Keratinocyte (primary cell): ENCODE results near the gene LMTK2. TPM values are rescaled to one million over a fixed set of nuclear protein-coding genes. Genes with fewer than 3 reads are reported as not detected.

Source experiments
- DNase-seq: peaks from one replicate; pipeline ENCODE4 v3.0.0-alpha.2; 2011; ENCODE audit warnings: low read depth, missing footprints, low spot score
- FAIRE-seq: peaks from 2 replicates; lab custom pipeline; 2011; peaks lifted over from hg19 to GRCh38; lab: Jason Lieb, UNC
- H2AFZ ChIP-seq: 2 replicates; pipeline ENCODE4 v1.6.0; 2012; ENCODE audit warnings: low read length, control low read depth, inconsistent platforms; ENCODE audit not compliant: control insufficient read depth
- H3K27ac ChIP-seq: 2 replicates; pipeline ENCODE4 v1.5.1; 2011; ENCODE audit warnings: low read length; ENCODE audit not compliant: control insufficient read depth, insufficient read depth
- H3K27me3 ChIP-seq: 3 replicates; pipeline ENCODE4 v1.6.0; 2011; ENCODE audit warnings: low read length; ENCODE audit not compliant: control insufficient read depth, insufficient read depth; ENCODE audit errors: extremely low read depth
- H3K36me3 ChIP-seq, 2 experiments: 2 replicates in 1 of 2; 3 replicates in 1 of 2; pipeline ENCODE4 v1.5.1; 2011; ENCODE audit warnings: low read length in 2 of 2, mild to moderate bottlenecking in 1 of 2; ENCODE audit not compliant: control insufficient read depth in 2 of 2, insufficient read depth in 2 of 2; ENCODE audit errors: extremely low read depth in 1 of 2
- H3K4me1 ChIP-seq: 3 replicates; pipeline ENCODE4 v1.5.1; 2011; ENCODE audit warnings: low read length; ENCODE audit not compliant: control insufficient read depth, insufficient read depth; ENCODE audit errors: extremely low read depth
- H3K4me2 ChIP-seq: 3 replicates; pipeline ENCODE4 v1.6.0; 2011; ENCODE audit warnings: low read depth, low read length; ENCODE audit not compliant: control insufficient read depth, insufficient read depth; ENCODE audit errors: extremely low read depth
- H3K4me3 ChIP-seq, 3 experiments: fragments of 200-600 bp in 1 of 3; sonication (generic) in 1 of 3; 2 replicates in 2 of 3; 3 replicates in 1 of 3; pipeline ENCODE4 v1.5.1; 2011 to 2016; ENCODE audit warnings: low read length in 3 of 3, mild to moderate bottlenecking in 3 of 3, control low read depth in 2 of 3, inconsistent platforms in 1 of 3, low read depth in 1 of 3, mixed read lengths in 1 of 3, mixed run types in 1 of 3, moderate library complexity in 1 of 3; ENCODE audit not compliant: control insufficient read depth in 2 of 3, insufficient read depth in 2 of 3; ENCODE audit errors: extremely low read depth in 1 of 3
- H3K79me2 ChIP-seq: 2 replicates; pipeline ENCODE4 v1.6.0; 2012; ENCODE audit warnings: low read length; ENCODE audit not compliant: control insufficient read depth, insufficient read depth
- H3K9ac ChIP-seq: 3 replicates; pipeline ENCODE4 v1.6.0; 2011; ENCODE audit warnings: low read length; ENCODE audit not compliant: control insufficient read depth, insufficient read depth; ENCODE audit errors: extremely low read depth
- H3K9me1 ChIP-seq: 3 replicates; pipeline ENCODE4 v1.6.0; 2011; ENCODE audit warnings: low read length; ENCODE audit not compliant: control insufficient read depth, insufficient read depth; ENCODE audit errors: extremely low read depth
- H3K9me3 ChIP-seq: 2 replicates; pipeline ENCODE4 v1.5.1; 2012; ENCODE audit warnings: low read depth, low read length; ENCODE audit not compliant: control insufficient read depth
- H4K20me1 ChIP-seq: 3 replicates; pipeline ENCODE4 v1.6.0; 2011; ENCODE audit warnings: low read length; ENCODE audit not compliant: control insufficient read depth, insufficient read depth; ENCODE audit errors: extremely low read depth
- EZH2 ChIP-seq: IDR thresholded peaks from one replicate; pipeline ENCODE4 v1.6.1; 2012; ENCODE audit warnings: inconsistent platforms, mild to moderate bottlenecking, low read length, moderate library complexity
- dilution Hi-C: fragments of 300-500 bp; cut with MboI; formaldehyde crosslinking; loops from one replicate; pipeline ENCODE4 v1.7.0; 2020; ENCODE audit warnings: low sequenced_read_pairs; ENCODE audit not compliant: extremely low pct_ligation_motif_present
- polyA plus RNA-seq, 5 experiments: library from polyadenylated mRNA; depleted of rRNA in 3 of 5; stranded (reverse) in 3 of 5; stranded (forward) in 1 of 5; unstranded in 1 of 5; fragments of >200 nt; gene quantifications; 1 replicate in 1 of 5; 2 replicates in 3 of 5; 3 replicates in 1 of 5; pipeline versions ENCODE4 v1.2.1 to v1.2.3, GENCODE V29; 2011 to 2012; ENCODE audit warnings: missing spikeins in 2 of 5, low read depth in 1 of 5, low replicate concordance in 1 of 5
- TF ChIP-seq, protein P1 (sequence below), 3 experiments: IDR thresholded peaks in 1 of 3; conservative IDR thresholded peaks in 1 of 3; optimal IDR thresholded peaks in 1 of 3; 2 replicates in 2 of 3; 3 replicates in 1 of 3; pipeline versions ENCODE3 to v1.5.1; 2011; ENCODE audit warnings: low read length in 3 of 3, mild to moderate bottlenecking in 3 of 3, moderate library complexity in 2 of 3, control low read depth in 1 of 3, inconsistent platforms in 1 of 3; ENCODE audit not compliant: insufficient read depth in 2 of 3; ENCODE audit errors: extremely low read depth in 1 of 3

LMTK2 gene
- polyA plus RNA-seq, 1 donor (not counting 4 experiments of a cell fraction or from before 2014, with no cell fraction given), result 6.6 TPM

DNA sequence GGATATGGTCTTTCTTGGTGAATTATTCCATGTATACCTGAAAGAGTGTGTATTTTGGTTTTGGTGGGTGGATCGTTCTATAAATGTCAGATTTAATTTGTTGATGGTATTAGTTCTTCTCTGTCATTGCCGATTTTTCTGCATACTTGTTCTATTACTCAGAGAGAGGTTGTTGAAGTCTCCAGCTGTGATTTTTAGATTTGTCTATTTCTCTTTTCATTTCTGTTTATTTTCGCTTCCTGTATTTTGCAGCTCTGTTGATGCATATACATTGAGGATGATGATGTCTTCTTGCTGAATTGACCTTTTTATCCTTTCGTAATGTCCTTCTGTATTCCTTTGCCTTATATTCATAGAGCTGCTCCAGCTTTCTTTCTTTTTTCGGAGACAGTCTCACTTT, 92.5 kb downstream of the LMTK2 start:
- H3K4me1 ChIP-seq, result peaks cover 6% of the 10 kb centered on the region
- H3K27me3 ChIP-seq, result no peaks in the 10 kb centered on the region
- H3K27ac ChIP-seq, result no peak overlapping the region
- H3K4me2 ChIP-seq, result no peak overlapping the region
- TF ChIP-seq EZH2, result no peak
- TF ChIP-seq, protein P1, sequence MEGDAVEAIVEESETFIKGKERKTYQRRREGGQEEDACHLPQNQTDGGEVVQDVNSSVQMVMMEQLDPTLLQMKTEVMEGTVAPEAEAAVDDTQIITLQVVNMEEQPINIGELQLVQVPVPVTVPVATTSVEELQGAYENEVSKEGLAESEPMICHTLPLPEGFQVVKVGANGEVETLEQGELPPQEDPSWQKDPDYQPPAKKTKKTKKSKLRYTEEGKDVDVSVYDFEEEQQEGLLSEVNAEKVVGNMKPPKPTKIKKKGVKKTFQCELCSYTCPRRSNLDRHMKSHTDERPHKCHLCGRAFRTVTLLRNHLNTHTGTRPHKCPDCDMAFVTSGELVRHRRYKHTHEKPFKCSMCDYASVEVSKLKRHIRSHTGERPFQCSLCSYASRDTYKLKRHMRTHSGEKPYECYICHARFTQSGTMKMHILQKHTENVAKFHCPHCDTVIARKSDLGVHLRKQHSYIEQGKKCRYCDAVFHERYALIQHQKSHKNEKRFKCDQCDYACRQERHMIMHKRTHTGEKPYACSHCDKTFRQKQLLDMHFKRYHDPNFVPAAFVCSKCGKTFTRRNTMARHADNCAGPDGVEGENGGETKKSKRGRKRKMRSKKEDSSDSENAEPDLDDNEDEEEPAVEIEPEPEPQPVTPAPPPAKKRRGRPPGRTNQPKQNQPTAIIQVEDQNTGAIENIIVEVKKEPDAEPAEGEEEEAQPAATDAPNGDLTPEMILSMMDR (optimal IDR thresholded peaks at IDR 0.05 in 1 of 3, IDR thresholded peaks at IDR 0.05 in 1 of 3, conservative IDR thresholded peaks at IDR 0.05 in 1 of 3; ENCODE audit: extremely low read depth in 1 of 3, insufficient read depth in 2 of 3, low read length in 3 of 3), result no peak
- H2AFZ ChIP-seq, result no peak overlapping the region
- no peaks in the 10 kb centered on the region for H3K9me3 ChIP-seq
- DNase-seq, result no peak
- peaks cover 6% of the 10 kb centered on the region for H4K20me1 ChIP-seq
- H3K4me3 ChIP-seq, result no peak overlapping the region
- no peak for FAIRE-seq
- H3K79me2 ChIP-seq, result peaks cover 9% of the 10 kb centered on the region
- H3K9me1 ChIP-seq, result peaks cover 5% of the 10 kb centered on the region
- dilution Hi-C loops, result no loop called here
- peaks cover 3 to 14% of the 10 kb centered on the region in 2 experiments for H3K36me3 ChIP-seq
- no peak overlapping the region for H3K9ac ChIP-seq

DNA sequence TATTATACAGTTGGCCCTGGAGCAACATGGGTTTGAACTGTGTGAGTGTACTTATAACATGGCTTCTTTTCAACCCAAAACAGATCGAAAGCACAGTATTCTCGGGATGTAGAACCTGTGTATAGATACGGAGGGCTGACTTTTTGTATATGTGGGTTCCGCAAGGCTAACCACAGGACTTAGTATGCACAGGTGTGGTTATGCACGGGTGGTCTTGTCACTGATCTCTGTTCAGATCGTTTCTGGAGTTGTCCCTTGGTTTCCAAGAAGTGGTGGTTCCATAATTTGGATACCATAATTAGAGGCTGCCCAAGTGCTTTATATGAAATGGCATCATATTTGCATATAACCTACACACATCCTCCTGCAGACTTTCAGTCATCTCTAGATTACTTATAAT, 93.7 kb downstream of the LMTK2 start:
- TF ChIP-seq, protein P1 (optimal IDR thresholded peaks at IDR 0.05 in 1 of 3, IDR thresholded peaks at IDR 0.05 in 1 of 3, conservative IDR thresholded peaks at IDR 0.05 in 1 of 3; ENCODE audit: extremely low read depth in 1 of 3, insufficient read depth in 2 of 3, low read length in 3 of 3), result no peak
- TF ChIP-seq EZH2, result no peak
- Histone ChIP-seq H3K27ac (no peak overlapping the region), H3K9me1 (peaks cover 5% of the 10 kb centered on the region), H3K4me2 (no peak overlapping the region), H4K20me1 (peaks cover 6% of the 10 kb centered on the region), H3K36me3 (peaks cover 3 to 14% of the 10 kb centered on the region in 2 experiments), H3K4me3 (no peak overlapping the region), H3K9me3 (no peaks in the 10 kb centered on the region), H3K27me3 (no peaks in the 10 kb centered on the region), H2AFZ (no peak overlapping the region), H3K79me2 (peaks cover 9% of the 10 kb centered on the region), H3K4me1 (peaks cover 6% of the 10 kb centered on the region), H3K9ac (no peak overlapping the region)
- FAIRE-seq (no peak), DNase-seq (no peak)
- dilution Hi-C loops, result no loop called here
